Omental fat pad (tissue), 4 donors: Measurements from ENCODE around the gene VIP. TPM values are rescaled to one million over a fixed set of nuclear protein-coding genes. Genes with fewer than 3 reads are reported as not detected.

Experiments used
- ATAC-seq: fragments of 150-250 bp; one replicate; pipeline ENCODE4 v1.9.1; 2016; ENCODE audit warnings: mild to moderate bottlenecking, moderate library complexity; ENCODE audit not compliant: low FRiP score
- DNase-seq: peaks from one replicate; pipeline ENCODE4 v3.0.0-alpha.2; 2019; ENCODE audit warnings: low spot score
- CTCF ChIP-seq, 3 donors: fragments of 450-650 bp; IDR thresholded peaks; one replicate each; pipeline ENCODE4 v1.5.1; 2016 to 2017; ENCODE audit warnings: antibody characterized with exemption in 3 of 3, mild to moderate bottlenecking in 3 of 3, moderate library complexity in 2 of 3
- total RNA-seq, 4 donors: library from RNA; depleted of rRNA; stranded (reverse); fragments of >200 nt; gene quantifications; one replicate each; pipeline ENCODE4 v1.1.0, GENCODE V29; 2016

The VIP gene
- total RNA-seq, 4 donors from 2014 or later = 0.31 to 6.6 (median 0.48) TPM; not detected in 1

- no peak for TF ChIP-seq CTCF (IDR thresholded peaks at IDR 0.05)
- DNase-seq = no peak
- ATAC-seq = no peak
Observed at GRCh38 chr6:152746172-152746553, 4.4 kb upstream of the VIP start.

- ATAC-seq (no peak), DNase-seq (no peak)
- TF ChIP-seq CTCF (IDR thresholded peaks at IDR 0.05) = no peak
Observed at GRCh38 chr6:152748843-152749242, 1.8 kb upstream of the VIP start.

DNA sequence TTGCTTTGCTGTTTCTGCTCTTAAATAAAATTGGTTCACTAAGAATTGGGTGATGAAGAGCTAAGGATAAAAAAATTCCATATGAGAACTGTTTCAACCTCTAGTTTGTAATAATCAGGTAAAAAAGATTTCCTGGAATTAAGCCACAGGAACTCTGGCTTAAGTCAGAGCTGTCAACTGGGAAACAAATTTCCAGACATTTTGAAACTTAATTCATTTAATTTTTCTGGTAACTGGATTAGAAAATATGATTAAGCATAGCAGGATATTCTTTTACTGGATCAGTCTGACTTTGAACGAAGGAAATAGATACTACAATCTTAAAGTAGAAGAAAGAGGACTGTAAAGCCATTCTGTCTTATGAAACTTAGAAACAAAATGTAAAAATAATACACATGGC lies 1.3 kb upstream of the VIP start:
- ATAC-seq (no peak), DNase-seq (no peak)
- no peak for TF ChIP-seq CTCF (IDR thresholded peaks at IDR 0.05)

- DNase-seq (no peak), ATAC-seq (no peak)
- no peak for TF ChIP-seq CTCF (IDR thresholded peaks at IDR 0.05)
Observed at GRCh38 chr6:152765331-152765730, 14.7 kb downstream of the VIP start.

GRCh38 chr6:152769159-152769558 lies 18.6 kb downstream of the VIP start:
- DNase-seq (no peak), ATAC-seq (no peak)
- TF ChIP-seq CTCF (IDR thresholded peaks at IDR 0.05) = no peak

- no peak for DNase-seq
- ATAC-seq = no peak
- TF ChIP-seq CTCF (IDR thresholded peaks at IDR 0.05) = no peak
Observed at GRCh38 chr6:152769993-152770392, 19.4 kb downstream of the VIP start.

- ATAC-seq (no peak), DNase-seq (no peak)
- no peak for TF ChIP-seq CTCF (IDR thresholded peaks at IDR 0.05)
Observed at GRCh38 chr6:152771061-152771687, 20.6 kb downstream of the VIP start.
